Astrocyte (in vitro differentiated cells and primary cell): ENCODE data around the gene NCK2.

Experiments
- CTCF ChIP-seq: IDR thresholded peaks from 2 replicates; pipeline ENCODE4 v1.5.1; 2011; ENCODE audit warnings: low read depth, mild to moderate bottlenecking, inconsistent platforms, low read length, moderate library complexity; ENCODE audit not compliant: insufficient read depth
- EZH2 ChIP-seq: IDR thresholded peaks from 2 replicates; pipeline ENCODE4 v1.6.1; 2012; ENCODE audit warnings: mild to moderate bottlenecking, low read length, inconsistent platforms; ENCODE audit not compliant: insufficient read depth

GRCh38 chr2:105924932-105925331 lies 180.2 kb downstream of the NCK2 start:
- TF ChIP-seq CTCF (no peak), EZH2 (no peak)
